NT2/D1 (cell line): Measurements from ENCODE around the gene PRF1.

ENCODE experiments used
- SUZ12 ChIP-seq: IDR thresholded peaks from 2 replicates; pipeline ENCODE4 v1.6.1; 2011; ENCODE audit not compliant: insufficient read length, insufficient read depth; ENCODE audit errors: extremely low read depth
- ZNF274 ChIP-seq: IDR thresholded peaks from 2 replicates; pipeline ENCODE4 v1.6.1; 2011; ENCODE audit warnings: mild to moderate bottlenecking, low read depth, low read length

GRCh38 chr10:70582793-70583668 is 19.5 kb downstream of the PRF1 start:
- TF ChIP-seq ZNF274, result no peak
- no peak for TF ChIP-seq SUZ12
